Effector memory CD4-positive, alpha-beta T cell (primary cell): ENCODE measurements around the gene JAK1.

Experiments
- DNase-seq, 3 donors: peaks; one replicate each; pipeline ENCODE4 v3.0.0-alpha.2; 2020
- H3K27ac ChIP-seq: 2 replicates; pipeline ENCODE4 v1.7.0; 2013; ENCODE audit warnings: mild to moderate bottlenecking, low read length, moderate library complexity; ENCODE audit not compliant: insufficient read depth, poor library complexity, severe bottlenecking
- H3K27me3 ChIP-seq: replicated peaks from 2 replicates; pipeline ENCODE4 v1.7.0; 2013; ENCODE audit warnings: mild to moderate bottlenecking, low read length; ENCODE audit not compliant: insufficient read depth, control insufficient read depth, poor library complexity, severe bottlenecking
- H3K36me3 ChIP-seq: 2 replicates; pipeline ENCODE4 v1.7.0; 2013; ENCODE audit warnings: mild to moderate bottlenecking, low read length, moderate library complexity; ENCODE audit not compliant: control insufficient read depth, insufficient read depth
- H3K4me1 ChIP-seq: 2 replicates; pipeline ENCODE4 v1.7.0; 2013; ENCODE audit warnings: low read length, mild to moderate bottlenecking; ENCODE audit not compliant: control insufficient read depth, insufficient read depth, poor library complexity, severe bottlenecking
- H3K4me3 ChIP-seq: 2 replicates; pipeline ENCODE4 v1.7.0; 2013; ENCODE audit warnings: low read length, low read depth, mild to moderate bottlenecking; ENCODE audit not compliant: insufficient read depth, poor library complexity, severe bottlenecking
- H3K9me3 ChIP-seq: 2 replicates; pipeline ENCODE4 v1.7.0; 2013; ENCODE audit warnings: mild to moderate bottlenecking, low read length, moderate library complexity; ENCODE audit not compliant: control insufficient read depth

Gene JAK1

GRCh38 chr1:64857347-64857746 is 109.0 kb downstream of the JAK1 start:
- Histone ChIP-seq H3K4me1 (no peaks in the 10 kb centered on the region), H3K36me3 (peaks cover 87% of the 10 kb centered on the region), H3K27ac (no peak overlapping the region), H3K4me3 (no peak overlapping the region), H3K9me3 (no peaks in the 10 kb centered on the region), H3K27me3 (no peaks in the 10 kb centered on the region)
- no peak for DNase-seq

- no peak overlapping the region for H3K4me3 ChIP-seq
- no peaks in the 10 kb centered on the region for H3K4me1 ChIP-seq
- DNase-seq = no peak
- no peaks in the 10 kb centered on the region for H3K9me3 ChIP-seq
- peaks cover 88% of the 10 kb centered on the region for H3K36me3 ChIP-seq
- H3K27ac ChIP-seq = no peak overlapping the region
- H3K27me3 ChIP-seq = no peaks in the 10 kb centered on the region
Observed at GRCh38 chr1:64856553-64856952, 109.8 kb downstream of the JAK1 start.

- Histone ChIP-seq H3K4me3 (no peak overlapping the region), H3K4me1 (no peaks in the 10 kb centered on the region), H3K27me3 (no peaks in the 10 kb centered on the region), H3K9me3 (no peaks in the 10 kb centered on the region), H3K36me3 (peaks cover 94% of the 10 kb centered on the region), H3K27ac (no peak overlapping the region)
- DNase-seq = no peak
Observed at GRCh38 chr1:64855557-64855956, 110.8 kb downstream of the JAK1 start.

GRCh38 chr1:64854674-64855073 is 111.7 kb downstream of the JAK1 start:
- no peak for DNase-seq
- no peaks in the 10 kb centered on the region for H3K27me3 ChIP-seq
- no peak overlapping the region for H3K4me3 ChIP-seq
- no peaks in the 10 kb centered on the region for H3K4me1 ChIP-seq
- peaks cover 98% of the 10 kb centered on the region for H3K36me3 ChIP-seq
- no peaks in the 10 kb centered on the region for H3K9me3 ChIP-seq
- H3K27ac ChIP-seq = no peak overlapping the region

- no peaks in the 10 kb centered on the region for H3K9me3 ChIP-seq
- no peaks in the 10 kb centered on the region for H3K4me1 ChIP-seq
- no peak for DNase-seq
- no peak overlapping the region for H3K4me3 ChIP-seq
- no peaks in the 10 kb centered on the region for H3K27me3 ChIP-seq
- H3K36me3 ChIP-seq = peaks cover 98% of the 10 kb centered on the region
- H3K27ac ChIP-seq = no peak overlapping the region
Observed at GRCh38 chr1:64851664-64852063, 114.7 kb downstream of the JAK1 start.

GRCh38 chr1:64850846-64851245 is 115.5 kb downstream of the JAK1 start:
- H3K4me1 ChIP-seq = no peaks in the 10 kb centered on the region
- H3K27me3 ChIP-seq = no peaks in the 10 kb centered on the region
- no peak overlapping the region for H3K4me3 ChIP-seq
- no peak for DNase-seq
- no peaks in the 10 kb centered on the region for H3K9me3 ChIP-seq
- peaks cover 98% of the 10 kb centered on the region for H3K36me3 ChIP-seq
- H3K27ac ChIP-seq = no peak overlapping the region

GRCh38 chr1:64849942-64850341 is 116.4 kb downstream of the JAK1 start:
- H3K27ac ChIP-seq = no peak overlapping the region
- no peaks in the 10 kb centered on the region for H3K27me3 ChIP-seq
- H3K4me1 ChIP-seq = no peaks in the 10 kb centered on the region
- peaks cover 99% of the 10 kb centered on the region for H3K36me3 ChIP-seq
- no peak overlapping the region for H3K4me3 ChIP-seq
- no peaks in the 10 kb centered on the region for H3K9me3 ChIP-seq
- DNase-seq = no peak

- Histone ChIP-seq H3K9me3 (no peaks in the 10 kb centered on the region), H3K4me1 (no peaks in the 10 kb centered on the region), H3K27me3 (no peaks in the 10 kb centered on the region), H3K36me3 (peaks cover 99% of the 10 kb centered on the region), H3K27ac (no peak overlapping the region), H3K4me3 (no peak overlapping the region)
- no peak for DNase-seq
Observed at GRCh38 chr1:64848803-64849202, 117.5 kb downstream of the JAK1 start.

- Histone ChIP-seq H3K9me3 (no peaks in the 10 kb centered on the region), H3K27me3 (no peaks in the 10 kb centered on the region), H3K4me3 (no peak overlapping the region), H3K27ac (no peak overlapping the region), H3K4me1 (no peaks in the 10 kb centered on the region), H3K36me3 (peaks cover 99% of the 10 kb centered on the region)
- DNase-seq = no peak
Observed at GRCh38 chr1:64848136-64848535, 118.2 kb downstream of the JAK1 start.

- H3K27me3 ChIP-seq = no peaks in the 10 kb centered on the region
- H3K27ac ChIP-seq = no peak overlapping the region
- DNase-seq = no peak
- no peaks in the 10 kb centered on the region for H3K9me3 ChIP-seq
- H3K4me1 ChIP-seq = no peaks in the 10 kb centered on the region
- no peak overlapping the region for H3K4me3 ChIP-seq
- peaks cover 99% of the 10 kb centered on the region for H3K36me3 ChIP-seq
Observed at GRCh38 chr1:64847666-64848065, 118.7 kb downstream of the JAK1 start.
